Measurements from ENCODE around the gene DLEC1.

DLEC1 gene

GRCh38 chr3:38039101-38039898, at the start of gene DLEC1:
Gene DLEC1 (plus strand): TSS chr3:38039208. CDS start chr3:38039226, 18 bp downstream.
- no peaks in the 10 kb centered on the region for H3K27me3 ChIP-seq (ENCODE audit: control insufficient read depth in 2 of 2, insufficient read depth in 2 of 2, low read length in 2 of 2)
- H3K27ac ChIP-seq (ENCODE audit: low read depth in 2 of 2, low read length in 2 of 2): peak within 1 kb of the TSS; percentile 69 to 85
- H3K9ac ChIP-seq (ENCODE audit: low read depth in 1 of 2, low read length in 2 of 2): peak within 1 kb of the TSS; percentile 74 to 79
- no peaks in the 10 kb centered on the region for H3K9me3 ChIP-seq (ENCODE audit: control insufficient read depth in 2 of 2, low read length in 2 of 2)
- H3K36me3 ChIP-seq (ENCODE audit: control insufficient read depth in 2 of 2, insufficient read depth in 2 of 2, low read length in 2 of 2): no peaks in the 10 kb centered on the region
- H3K4me3 ChIP-seq (ENCODE audit: low read length in 2 of 2): peak within 1 kb of the TSS; percentile 77 to 81
- H3K4me1 ChIP-seq (ENCODE audit: control insufficient read depth in 2 of 2, insufficient read depth in 2 of 2, low read length in 2 of 2): peaks cover 23 to 30% of the 10 kb centered on the region in 2 donors

- H3K27me3 ChIP-seq (ENCODE audit: control insufficient read depth in 2 of 2, insufficient read depth in 2 of 2, low read length in 2 of 2): no peaks in the 10 kb centered on the region
- peak overlapping the region; percentile 98 for H3K27ac ChIP-seq (ENCODE audit: low read depth in 2 of 2, low read length in 2 of 2)
- H3K9ac ChIP-seq (ENCODE audit: low read depth in 1 of 2, low read length in 2 of 2): peak overlapping the region; percentile 92 to 94
Observed at GRCh38 chr3:37989821-37990480, 49.1 kb upstream of the DLEC1 start.

GRCh38 chr3:37990527-37990926, 48.5 kb upstream of the DLEC1 start, which contains the start of gene VILL:
Gene VILL (plus strand): TSS chr3:37990786. CDS start chr3:37993673, 2,887 bp downstream.
- no peaks in the 10 kb centered on the region for H3K9me3 ChIP-seq (ENCODE audit: control insufficient read depth in 2 of 2, low read length in 2 of 2)
- H3K27ac ChIP-seq (ENCODE audit: low read depth in 2 of 2, low read length in 2 of 2): peak within 1 kb of the TSS; percentile 98
- peaks cover 4 to 5% of the 10 kb centered on the region in 2 donors for H3K36me3 ChIP-seq (ENCODE audit: control insufficient read depth in 2 of 2, insufficient read depth in 2 of 2, low read length in 2 of 2)
- peaks cover 54 to 77% of the 10 kb centered on the region in 2 donors for H3K4me1 ChIP-seq (ENCODE audit: control insufficient read depth in 2 of 2, insufficient read depth in 2 of 2, low read length in 2 of 2)
- H3K27me3 ChIP-seq (ENCODE audit: control insufficient read depth in 2 of 2, insufficient read depth in 2 of 2, low read length in 2 of 2): no peaks in the 10 kb centered on the region
- H3K4me3 ChIP-seq (ENCODE audit: low read length in 2 of 2): peak within 1 kb of the TSS; percentile 74
- H3K9ac ChIP-seq (ENCODE audit: low read depth in 1 of 2, low read length in 2 of 2): peak within 1 kb of the TSS; percentile 92 to 94

More at GRCh38 chr3:37989821-37990480, 49.1 kb upstream of the DLEC1 start:
- H3K36me3 ChIP-seq (ENCODE audit: control insufficient read depth in 2 of 2, insufficient read depth in 2 of 2, low read length in 2 of 2): no peaks in the 10 kb centered on the region
- H3K4me1 ChIP-seq (ENCODE audit: control insufficient read depth in 2 of 2, insufficient read depth in 2 of 2, low read length in 2 of 2): peaks cover 56 to 79% of the 10 kb centered on the region in 2 donors
- H3K4me3 ChIP-seq (ENCODE audit: low read length in 2 of 2): peak overlapping the region; percentile 44 to 74
- H3K9me3 ChIP-seq (ENCODE audit: control insufficient read depth in 2 of 2, low read length in 2 of 2): no peaks in the 10 kb centered on the region

GRCh38 chr3:37991109-37991508, 47.9 kb upstream of the DLEC1 start:
- peaks cover 50 to 72% of the 10 kb centered on the region in 2 donors for H3K4me1 ChIP-seq (ENCODE audit: control insufficient read depth in 2 of 2, insufficient read depth in 2 of 2, low read length in 2 of 2)
- H3K4me3 ChIP-seq (ENCODE audit: low read length in 2 of 2): peak overlapping the region; percentile 74
- H3K9me3 ChIP-seq (ENCODE audit: control insufficient read depth in 2 of 2, low read length in 2 of 2): no peaks in the 10 kb centered on the region
- peak overlapping the region; percentile 98 for H3K27ac ChIP-seq (ENCODE audit: low read depth in 2 of 2, low read length in 2 of 2)
- peak overlapping the region; percentile 92 to 94 for H3K9ac ChIP-seq (ENCODE audit: low read depth in 1 of 2, low read length in 2 of 2)
- H3K36me3 ChIP-seq (ENCODE audit: control insufficient read depth in 2 of 2, insufficient read depth in 2 of 2, low read length in 2 of 2): peaks cover 10 to 11% of the 10 kb centered on the region in 2 donors
- no peaks in the 10 kb centered on the region for H3K27me3 ChIP-seq (ENCODE audit: control insufficient read depth in 2 of 2, insufficient read depth in 2 of 2, low read length in 2 of 2)

DNA sequence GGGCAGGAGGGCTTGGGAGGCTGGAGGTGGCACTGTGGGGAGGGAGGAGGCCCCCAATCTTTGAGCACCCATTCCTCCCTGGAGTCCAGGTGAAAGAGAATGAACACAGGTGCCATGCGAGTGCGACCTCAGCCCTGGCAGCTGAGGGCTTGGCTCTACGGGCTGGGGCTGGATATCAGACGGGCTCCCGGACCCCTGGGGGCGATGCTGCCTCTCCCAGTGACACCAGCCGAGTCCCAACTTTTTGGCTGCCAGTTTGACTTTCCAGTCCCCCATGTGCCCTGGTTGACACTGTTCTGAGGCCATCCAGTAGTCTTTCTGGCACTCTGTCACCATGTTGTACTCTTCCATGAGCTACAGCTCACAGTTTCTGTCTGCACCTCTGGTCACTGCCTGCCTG, 47.2 kb upstream of the DLEC1 start:
- H3K27me3 ChIP-seq (ENCODE audit: control insufficient read depth in 2 of 2, insufficient read depth in 2 of 2, low read length in 2 of 2): no peaks in the 10 kb centered on the region
- H3K9me3 ChIP-seq (ENCODE audit: control insufficient read depth in 2 of 2, low read length in 2 of 2): no peaks in the 10 kb centered on the region
- peaks cover 11 to 16% of the 10 kb centered on the region in 2 donors for H3K36me3 ChIP-seq (ENCODE audit: control insufficient read depth in 2 of 2, insufficient read depth in 2 of 2, low read length in 2 of 2)
- H3K4me3 ChIP-seq (ENCODE audit: low read length in 2 of 2): peak overlapping the region; percentile 74
- peak overlapping the region; percentile 98 for H3K27ac ChIP-seq (ENCODE audit: low read depth in 2 of 2, low read length in 2 of 2)
- H3K9ac ChIP-seq (ENCODE audit: low read depth in 1 of 2, low read length in 2 of 2): peak overlapping the region; percentile 92 to 94
- peaks cover 43 to 67% of the 10 kb centered on the region in 2 donors for H3K4me1 ChIP-seq (ENCODE audit: control insufficient read depth in 2 of 2, insufficient read depth in 2 of 2, low read length in 2 of 2)

GRCh38 chr3:37992271-37993066, 46.5 kb upstream of the DLEC1 start:
- H3K27me3 ChIP-seq (ENCODE audit: control insufficient read depth in 2 of 2, insufficient read depth in 2 of 2, low read length in 2 of 2): no peaks in the 10 kb centered on the region
- H3K4me3 ChIP-seq (ENCODE audit: low read length in 2 of 2): peak overlapping the region; percentile 80
- no peaks in the 10 kb centered on the region for H3K9me3 ChIP-seq (ENCODE audit: control insufficient read depth in 2 of 2, low read length in 2 of 2)
- H3K27ac ChIP-seq (ENCODE audit: low read depth in 2 of 2, low read length in 2 of 2): peak overlapping the region; percentile 98
- H3K9ac ChIP-seq (ENCODE audit: low read depth in 1 of 2, low read length in 2 of 2): peak overlapping the region; percentile 92 to 94
- H3K4me1 ChIP-seq (ENCODE audit: control insufficient read depth in 2 of 2, insufficient read depth in 2 of 2, low read length in 2 of 2): peaks cover 41 to 70% of the 10 kb centered on the region in 2 donors
- H3K36me3 ChIP-seq (ENCODE audit: control insufficient read depth in 2 of 2, insufficient read depth in 2 of 2, low read length in 2 of 2): peaks cover 15 to 17% of the 10 kb centered on the region in 2 donors

DNA sequence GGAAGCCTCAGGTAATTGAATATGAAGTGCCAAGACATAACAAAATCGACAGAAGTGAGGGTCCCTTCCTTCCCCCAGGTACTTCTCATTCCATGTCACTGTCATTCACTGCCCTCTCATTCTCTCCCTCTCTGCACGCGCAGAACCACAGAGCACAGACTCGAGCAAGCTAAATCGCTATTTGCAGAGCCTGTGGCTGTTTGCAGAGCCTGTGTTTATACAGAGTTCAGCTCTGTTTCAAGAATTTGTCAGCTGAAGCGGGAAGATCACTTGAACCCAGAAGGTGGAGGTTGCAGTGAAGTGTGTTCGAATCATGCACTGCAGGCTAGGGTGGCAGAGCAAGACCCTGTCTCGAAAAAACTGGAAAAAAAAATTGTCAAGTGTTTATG, 45.9 kb upstream of the DLEC1 start:
- Histone ChIP-seq H3K36me3 (ENCODE audit: control insufficient read depth in 2 of 2, insufficient read depth in 2 of 2, low read length in 2 of 2) (peaks cover 15 to 17% of the 10 kb centered on the region in 2 donors), H3K9ac (ENCODE audit: low read depth in 1 of 2, low read length in 2 of 2) (peak overlapping the region; percentile 87 to 94), H3K27ac (ENCODE audit: low read depth in 2 of 2, low read length in 2 of 2) (peak overlapping the region; percentile 98), H3K27me3 (ENCODE audit: control insufficient read depth in 2 of 2, insufficient read depth in 2 of 2, low read length in 2 of 2) (no peaks in the 10 kb centered on the region), H3K9me3 (ENCODE audit: control insufficient read depth in 2 of 2, low read length in 2 of 2) (no peaks in the 10 kb centered on the region), H3K4me3 (ENCODE audit: low read length in 2 of 2) (peak overlapping the region; percentile 80), H3K4me1 (ENCODE audit: control insufficient read depth in 2 of 2, insufficient read depth in 2 of 2, low read length in 2 of 2) (peaks cover 41 to 70% of the 10 kb centered on the region in 2 donors)

DNA sequence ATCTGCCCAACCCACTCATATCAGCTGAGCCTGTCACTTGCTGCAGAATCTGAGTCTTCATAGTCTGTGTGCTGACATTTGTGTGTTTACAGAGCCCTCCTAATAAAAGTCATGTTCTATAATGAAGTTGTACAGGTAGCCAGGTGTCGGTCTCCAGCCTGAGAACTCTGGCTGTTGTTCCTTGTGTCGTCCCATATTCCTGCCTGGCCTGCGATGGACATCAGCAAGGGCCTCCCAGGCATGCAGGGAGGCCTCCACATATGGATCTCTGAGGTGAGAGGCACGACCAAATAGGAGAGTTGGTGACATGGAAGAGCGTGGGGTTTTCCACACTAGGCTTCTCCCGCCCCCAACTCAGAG, 45.6 kb upstream of the DLEC1 start:
- H3K4me1 ChIP-seq (ENCODE audit: control insufficient read depth in 2 of 2, insufficient read depth in 2 of 2, low read length in 2 of 2): peaks cover 44 to 70% of the 10 kb centered on the region in 2 donors
- peaks cover 15 to 17% of the 10 kb centered on the region in 2 donors for H3K36me3 ChIP-seq (ENCODE audit: control insufficient read depth in 2 of 2, insufficient read depth in 2 of 2, low read length in 2 of 2)
- peak overlapping the region; percentile 80 for H3K4me3 ChIP-seq (ENCODE audit: low read length in 2 of 2)
- no peaks in the 10 kb centered on the region for H3K27me3 ChIP-seq (ENCODE audit: control insufficient read depth in 2 of 2, insufficient read depth in 2 of 2, low read length in 2 of 2)
- H3K9me3 ChIP-seq (ENCODE audit: control insufficient read depth in 2 of 2, low read length in 2 of 2): no peaks in the 10 kb centered on the region
- H3K27ac ChIP-seq (ENCODE audit: low read depth in 2 of 2, low read length in 2 of 2): peak overlapping the region; percentile 98
- H3K9ac ChIP-seq (ENCODE audit: low read depth in 1 of 2, low read length in 2 of 2): peak overlapping the region; percentile 87 to 94

GRCh38 chr3:37993820-37994638, 45.0 kb upstream of the DLEC1 start:
- Histone ChIP-seq H3K36me3 (ENCODE audit: control insufficient read depth in 2 of 2, insufficient read depth in 2 of 2, low read length in 2 of 2) (peaks cover 15 to 17% of the 10 kb centered on the region in 2 donors), H3K27ac (ENCODE audit: low read depth in 2 of 2, low read length in 2 of 2) (peak overlapping the region; percentile 98), H3K4me1 (ENCODE audit: control insufficient read depth in 2 of 2, insufficient read depth in 2 of 2, low read length in 2 of 2) (peaks cover 47 to 72% of the 10 kb centered on the region in 2 donors)

More at GRCh38 chr3:37993820-37994638, 45.0 kb upstream of the DLEC1 start:
- peak overlapping the region; percentile 87 to 94 for H3K9ac ChIP-seq (ENCODE audit: low read depth in 1 of 2, low read length in 2 of 2)
- no peaks in the 10 kb centered on the region for H3K9me3 ChIP-seq (ENCODE audit: control insufficient read depth in 2 of 2, low read length in 2 of 2)
- peak overlapping the region; percentile 80 for H3K4me3 ChIP-seq (ENCODE audit: low read length in 2 of 2)
- no peaks in the 10 kb centered on the region for H3K27me3 ChIP-seq (ENCODE audit: control insufficient read depth in 2 of 2, insufficient read depth in 2 of 2, low read length in 2 of 2)
